Mesothelial cell of epicardium (in vitro differentiated cells): ENCODE data around the gene DOCK8. TPM values are rescaled to one million over a fixed set of nuclear protein-coding genes. Genes with fewer than 3 reads are reported as not detected.
"Not testable (repeated sequence)": the region's sequence is repeated elsewhere in the genome, so short reads cannot be mapped to it uniquely, and the experiment has no call there.

Experiments
- DNase-seq, 2 experiments: peaks; one replicate each; pipeline ENCODE4 v3.0.0; 2021; ENCODE audit warnings: low spot score in 2 of 2; ENCODE audit not compliant: unreplicated experiment in 2 of 2
- H3K27ac Mint-ChIP-seq: 2 replicates; pipeline ENCODE4 v1.8.0; 2021; ENCODE audit warnings: mixed read lengths
- H3K27me3 Mint-ChIP-seq: 2 replicates; pipeline ENCODE4 v1.8.0; 2021; ENCODE audit warnings: low read depth, mixed read lengths
- H3K36me3 Mint-ChIP-seq: 2 replicates; pipeline ENCODE4 v1.8.0; 2021; ENCODE audit warnings: mixed read lengths
- H3K4me1 Mint-ChIP-seq: 2 replicates; pipeline ENCODE4 v1.8.0; 2021; ENCODE audit warnings: mixed read lengths
- H3K4me3 Mint-ChIP-seq: 2 replicates; pipeline ENCODE4 v1.8.0; 2021; ENCODE audit warnings: mild to moderate bottlenecking, moderate library complexity, mixed read lengths
- H3K9me3 Mint-ChIP-seq: 2 replicates; pipeline ENCODE4 v1.8.0; 2021; ENCODE audit warnings: mixed read lengths
- CTCF ChIP-seq: fragments of 200-600 bp; sonication (generic); IDR thresholded peaks from one replicate; pipeline ENCODE4 v1.5.0; 2021; ENCODE audit warnings: antibody characterized with exemption; ENCODE audit not compliant: unreplicated experiment
- total RNA-seq: library from RNA; stranded (reverse); gene quantifications from 3 replicates; pipeline ENCODE4 v1.2.1, GENCODE V29; 2021

Gene DOCK8
- total RNA-seq, 1 donor from 2014 or later, result 8.9 TPM

DNA sequence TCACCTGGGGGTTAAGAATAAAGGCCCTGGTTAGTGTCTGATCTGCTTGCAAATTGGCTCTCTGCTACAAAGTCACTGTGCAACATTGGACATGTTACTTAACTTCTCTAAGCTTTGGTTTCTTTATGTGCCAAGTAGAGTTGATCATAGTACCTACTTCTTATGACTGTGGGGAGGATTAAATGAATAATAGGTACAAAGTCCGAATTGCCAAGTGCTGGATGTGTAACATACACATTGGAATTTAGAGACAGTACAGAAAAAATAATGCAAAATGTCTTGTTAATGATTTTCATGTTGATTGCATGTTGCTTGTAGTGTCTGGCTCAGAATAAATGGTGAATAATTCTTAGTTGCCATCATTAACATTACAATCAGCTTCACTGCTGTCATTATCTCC is 2.2 kb downstream of the DOCK8 start:
- Mint-ChIP-seq H3K27ac (no peak overlapping the region), H3K27me3 (peaks cover 25% of the 10 kb centered on the region), H3K4me1 (peaks cover 5% of the 10 kb centered on the region), H3K4me3 (no peak overlapping the region), H3K36me3 (no peaks in the 10 kb centered on the region), H3K9me3 (no peaks in the 10 kb centered on the region)
- DNase-seq, result no peak
- TF ChIP-seq CTCF, result no peak

DNA sequence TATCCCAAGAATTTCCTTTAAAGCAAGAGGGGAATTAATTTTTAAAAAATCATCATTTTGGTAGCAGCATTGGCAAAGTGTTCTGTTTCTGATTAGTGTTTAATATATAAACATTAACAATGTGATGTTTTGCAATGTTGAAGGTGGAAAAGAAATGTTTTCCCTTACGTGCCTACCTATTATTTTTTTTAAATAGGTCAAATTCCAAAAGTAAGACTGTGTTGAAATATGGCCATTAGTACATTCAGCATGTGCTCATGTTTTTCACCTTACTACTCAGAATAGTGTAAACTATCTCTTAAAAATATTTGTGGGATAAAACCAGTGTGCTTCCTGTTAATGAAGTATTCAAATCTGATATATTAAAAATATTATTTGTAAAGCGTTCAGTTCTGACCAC is 3.3 kb downstream of the DOCK8 start:
- no peak for TF ChIP-seq CTCF
- Mint-ChIP-seq H3K27ac (no peak overlapping the region), H3K4me3 (no peak overlapping the region), H3K9me3 (no peaks in the 10 kb centered on the region), H3K4me1 (peaks cover 7% of the 10 kb centered on the region), H3K36me3 (no peaks in the 10 kb centered on the region), H3K27me3 (peaks cover 24% of the 10 kb centered on the region)
- no peak for DNase-seq

GRCh38 chr9:219036-219435 is 4.4 kb downstream of the DOCK8 start:
- H3K27ac Mint-ChIP-seq, H3K4me1 Mint-ChIP-seq, H3K9me3 Mint-ChIP-seq, DNase-seq, H3K4me3 Mint-ChIP-seq, H3K36me3 Mint-ChIP-seq: not testable (repeated sequence)
- peaks cover 24% of the 10 kb centered on the region for H3K27me3 Mint-ChIP-seq

DNA sequence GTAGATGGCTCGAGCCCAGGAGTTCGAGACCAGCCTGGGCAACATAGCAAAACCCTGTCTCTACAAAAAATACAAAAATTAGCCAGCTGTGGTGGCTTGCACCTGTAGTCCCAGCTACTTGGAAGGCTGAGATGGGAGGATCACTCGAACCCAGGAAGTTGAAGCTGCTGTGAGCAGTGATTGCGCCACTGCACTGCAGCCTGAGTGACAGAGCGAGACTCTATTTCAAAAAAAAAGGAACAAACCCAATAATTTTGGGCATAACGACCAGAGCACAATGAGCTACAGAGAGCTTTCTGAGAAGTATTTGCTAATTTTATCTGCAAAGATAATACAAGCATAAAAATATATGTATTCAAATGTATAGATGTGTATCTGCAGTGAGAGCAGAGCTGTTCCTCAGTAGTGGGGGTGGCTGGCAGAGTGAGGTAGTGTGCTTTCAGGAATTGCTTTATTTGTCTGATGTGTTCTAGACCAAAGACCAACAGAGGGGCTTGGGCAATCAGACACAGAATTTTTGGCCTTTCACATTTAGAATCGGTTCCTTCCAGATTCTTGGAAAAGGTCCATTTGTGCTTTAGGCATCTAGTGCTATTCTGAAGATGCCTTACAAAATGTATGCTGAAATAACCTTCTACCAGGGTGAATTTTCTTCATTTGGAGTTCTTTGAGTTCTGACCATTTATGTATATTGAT is 5.2 kb downstream of the DOCK8 start:
- DNase-seq, result no peak
- Mint-ChIP-seq H3K4me1 (peaks cover 7% of the 10 kb centered on the region), H3K27ac (no peak overlapping the region), H3K9me3 (no peaks in the 10 kb centered on the region), H3K36me3 (no peaks in the 10 kb centered on the region), H3K27me3 (peaks cover 24% of the 10 kb centered on the region), H3K4me3 (no peak overlapping the region)
- no peak for TF ChIP-seq CTCF

DNA sequence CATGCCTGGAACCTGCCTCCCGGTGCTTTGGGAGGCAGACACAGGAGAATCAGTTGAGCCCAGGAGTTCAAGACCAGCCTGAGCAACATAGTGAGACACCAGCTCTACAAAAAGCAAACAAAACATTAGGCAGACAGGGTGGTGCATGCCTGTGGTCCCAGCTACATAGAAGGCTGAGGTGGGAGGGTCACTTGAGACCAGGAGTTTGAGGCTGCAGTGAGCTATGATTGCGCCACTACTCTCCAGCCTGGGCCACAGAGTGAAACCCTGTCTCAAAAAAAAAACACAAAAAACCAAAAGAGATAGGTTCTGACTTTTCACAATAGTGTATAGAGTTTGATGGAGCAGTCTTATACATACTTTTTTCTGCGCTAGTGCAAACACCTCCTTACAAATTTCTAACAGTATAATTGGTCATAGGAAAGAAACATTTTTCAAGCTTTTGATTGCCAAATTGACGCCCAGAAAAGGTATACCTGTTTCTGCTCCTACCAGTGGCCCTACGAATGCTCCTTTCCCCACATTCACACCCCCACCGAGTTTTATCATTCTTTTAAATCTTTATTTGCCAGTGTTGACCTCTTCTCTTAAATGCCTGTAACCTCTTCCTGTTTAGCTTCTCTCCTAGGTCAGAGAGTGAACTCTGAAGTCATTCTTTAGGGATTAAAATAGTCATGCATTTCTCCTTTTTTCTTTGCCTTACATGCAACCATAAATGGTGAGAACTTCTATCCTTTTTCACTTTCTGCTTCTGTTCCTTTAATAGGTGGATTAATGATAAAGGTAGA is 7.5 kb downstream of the DOCK8 start:
- no peaks in the 10 kb centered on the region for H3K36me3 Mint-ChIP-seq
- H3K27me3 Mint-ChIP-seq, result peaks cover 6% of the 10 kb centered on the region
- H3K4me1 Mint-ChIP-seq, result peaks cover 2% of the 10 kb centered on the region
- no peak for DNase-seq
- no peak overlapping the region for H3K4me3 Mint-ChIP-seq
- H3K9me3 Mint-ChIP-seq, result no peaks in the 10 kb centered on the region
- TF ChIP-seq CTCF, result no peak
- no peak overlapping the region for H3K27ac Mint-ChIP-seq

- no peaks in the 10 kb centered on the region for H3K27me3 Mint-ChIP-seq
- H3K4me1 Mint-ChIP-seq, result peaks cover 2% of the 10 kb centered on the region
- no peaks in the 10 kb centered on the region for H3K36me3 Mint-ChIP-seq
- H3K9me3 Mint-ChIP-seq, result no peaks in the 10 kb centered on the region
- no peak overlapping the region for H3K4me3 Mint-ChIP-seq
- no peak for TF ChIP-seq CTCF
- no peak for DNase-seq
- H3K27ac Mint-ChIP-seq, result no peak overlapping the region
These were observed 8.5 kb downstream of the DOCK8 start for GRCh38 chr9:223152-223551.
